ENCODE measurements around the gene COX7A2L. TPM values are rescaled to one million over a fixed set of nuclear protein-coding genes. Genes with fewer than 3 reads are reported as not detected.
"Not testable (repeated sequence)": the region's sequence is repeated elsewhere in the genome, so short reads cannot be mapped to it uniquely, and the experiment has no call there.

Gene COX7A2L, protein sequence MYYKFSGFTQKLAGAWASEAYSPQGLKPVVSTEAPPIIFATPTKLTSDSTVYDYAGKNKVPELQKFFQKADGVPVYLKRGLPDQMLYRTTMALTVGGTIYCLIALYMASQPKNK
- polyA plus RNA-seq = 136 TPM

DNA sequence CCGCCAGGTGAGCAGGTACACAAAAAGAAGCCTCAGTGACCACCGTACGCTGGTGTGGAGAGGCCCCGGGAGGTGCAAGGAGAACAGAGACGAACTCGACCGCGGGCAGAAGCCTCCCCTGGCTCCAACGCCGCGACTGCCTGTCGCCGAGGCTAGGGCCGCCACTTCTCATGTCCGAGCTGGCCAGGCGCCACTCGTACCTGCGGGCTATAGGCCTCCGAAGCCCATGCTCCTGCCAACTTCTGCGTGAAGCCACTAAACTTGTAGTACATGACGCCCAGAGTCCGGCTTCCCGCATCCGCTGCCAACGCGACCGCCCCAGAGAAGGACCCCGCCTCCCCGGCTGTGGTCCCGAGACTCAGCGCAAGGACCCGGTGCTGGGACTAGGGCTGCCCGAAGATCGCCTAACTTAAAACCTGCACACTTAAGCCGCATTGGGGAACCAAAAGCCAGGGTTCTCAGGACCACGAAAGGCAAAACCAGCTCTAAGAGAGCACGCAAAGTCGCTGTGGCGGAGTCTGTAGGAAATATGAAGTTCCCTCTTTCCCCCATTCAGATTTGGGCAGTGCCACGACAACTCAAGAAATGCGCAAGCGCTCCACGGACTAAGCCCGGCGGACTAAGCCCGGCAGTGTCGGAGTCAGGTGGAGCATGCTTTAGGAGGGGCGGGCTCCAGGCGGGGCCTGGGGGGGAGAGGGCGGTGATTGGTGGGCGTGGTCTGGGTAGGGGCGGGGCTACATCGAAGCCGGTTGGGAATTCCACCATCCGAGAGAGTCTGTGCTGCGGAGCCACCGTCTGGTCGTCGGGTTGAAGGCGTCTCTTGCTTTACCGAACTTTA lies at the start of gene COX7A2L:
TSS of gene COX7A2L (minus strand) at position 328 of the 838 bp plus-strand sequence. CDS start at position 272, 56 bp downstream.
- peak within 1 kb of the TSS; percentile 93 to 97 (median 94) for H3K4me3 Mint-ChIP-seq
- H3K4me1 Mint-ChIP-seq = peaks cover 30 to 43% (median 40%) of the 10 kb centered on the region in 3 donors
- H3K9me3 Mint-ChIP-seq = no peaks in the 10 kb centered on the region

DNA sequence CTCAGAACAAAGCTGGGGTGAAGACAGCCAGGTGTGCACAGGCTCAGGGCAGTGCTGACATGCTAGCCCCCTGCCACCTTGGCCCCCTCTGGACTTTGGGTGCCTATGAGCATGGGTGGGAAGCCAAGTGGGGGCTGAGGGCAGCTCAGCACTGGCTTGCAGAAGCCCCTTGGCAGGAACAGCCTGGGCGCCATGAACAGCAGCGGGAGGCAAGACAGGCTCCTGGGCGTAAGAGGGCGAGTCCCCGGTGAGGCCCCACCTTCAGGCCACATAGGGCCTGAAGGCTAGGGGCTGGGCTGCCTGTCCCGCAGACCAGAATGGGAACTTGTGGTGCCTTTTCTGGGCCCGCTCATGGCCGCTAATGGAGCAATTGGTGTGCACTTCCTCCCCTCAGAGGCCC lies 47.0 kb upstream of the COX7A2L start:
- H3K4me3 Mint-ChIP-seq = no peak overlapping the region
- H3K27ac Mint-ChIP-seq = no peak overlapping the region

More for the DNA sequence above, at the start of gene COX7A2L:
- Mint-ChIP-seq H3K27ac (peak within 1 kb of the TSS; percentile 92 to 100 (median 99)), H3K36me3 (no peaks in the 10 kb centered on the region), H3K27me3 (peaks cover 2% of the 10 kb centered on the region)

DNA sequence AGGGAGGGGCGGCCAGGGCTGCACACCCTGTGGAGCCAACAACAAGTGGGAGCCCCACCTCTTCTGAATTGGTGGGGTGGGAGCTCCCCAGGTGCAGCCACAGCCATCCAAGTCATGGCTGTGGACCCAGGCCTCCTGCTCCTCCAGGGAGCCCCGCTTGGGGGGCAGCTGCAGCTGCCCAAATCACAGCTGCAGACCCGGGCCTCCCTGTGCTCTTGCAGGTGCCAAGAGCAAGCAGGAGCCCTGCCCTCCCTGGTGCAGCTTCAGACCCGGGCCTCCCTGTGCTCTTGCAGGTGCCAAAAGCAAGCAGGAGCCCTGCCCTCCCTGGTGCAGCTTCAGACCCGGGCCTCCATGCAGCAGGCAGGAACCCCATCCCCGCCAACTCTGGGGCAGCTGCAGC lies 46.5 kb upstream of the COX7A2L start:
- no peaks in the 10 kb centered on the region for H3K9me3 Mint-ChIP-seq
- H3K4me3 Mint-ChIP-seq = no peak overlapping the region
- H3K36me3 Mint-ChIP-seq = no peaks in the 10 kb centered on the region
- H3K4me1 Mint-ChIP-seq = no peaks in the 10 kb centered on the region
- peaks cover 3% of the 10 kb centered on the region for H3K27me3 Mint-ChIP-seq
- no peak overlapping the region for H3K27ac Mint-ChIP-seq

More for the DNA sequence above, 47.0 kb upstream of the COX7A2L start:
- H3K36me3 Mint-ChIP-seq = no peaks in the 10 kb centered on the region
- peaks cover 0 to under 1% (median 0%) of the 10 kb centered on the region in 3 donors for H3K9me3 Mint-ChIP-seq
- H3K4me1 Mint-ChIP-seq = no peaks in the 10 kb centered on the region
- H3K27me3 Mint-ChIP-seq = peaks cover 3% of the 10 kb centered on the region

DNA sequence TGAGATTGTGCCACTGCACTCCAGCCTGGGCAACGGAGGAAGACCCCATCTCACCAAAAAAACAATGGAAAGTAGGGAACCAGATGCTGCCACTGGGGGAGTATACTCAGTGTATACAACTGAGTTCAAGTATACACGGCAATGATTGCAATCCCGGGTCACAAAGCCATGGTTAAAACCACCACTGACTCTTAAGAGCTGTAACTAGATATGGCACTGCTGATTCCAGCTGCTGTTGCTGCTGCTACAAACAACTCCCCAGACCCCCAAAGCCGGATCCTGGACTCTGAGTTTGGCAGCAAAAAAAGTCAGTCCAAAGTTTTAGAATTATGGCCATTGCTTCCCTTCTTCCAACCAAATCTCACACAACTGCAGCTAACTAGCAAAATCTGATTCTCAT lies 43.7 kb upstream of the COX7A2L start:
- Mint-ChIP-seq H3K4me1 (no peaks in the 10 kb centered on the region), H3K36me3 (peaks cover 2% of the 10 kb centered on the region), H3K4me3 (no peak overlapping the region), H3K9me3 (peaks cover 0 to 3% (median 0%) of the 10 kb centered on the region in 3 donors), H3K27ac (no peak overlapping the region), H3K27me3 (peaks cover 2% of the 10 kb centered on the region)

DNA sequence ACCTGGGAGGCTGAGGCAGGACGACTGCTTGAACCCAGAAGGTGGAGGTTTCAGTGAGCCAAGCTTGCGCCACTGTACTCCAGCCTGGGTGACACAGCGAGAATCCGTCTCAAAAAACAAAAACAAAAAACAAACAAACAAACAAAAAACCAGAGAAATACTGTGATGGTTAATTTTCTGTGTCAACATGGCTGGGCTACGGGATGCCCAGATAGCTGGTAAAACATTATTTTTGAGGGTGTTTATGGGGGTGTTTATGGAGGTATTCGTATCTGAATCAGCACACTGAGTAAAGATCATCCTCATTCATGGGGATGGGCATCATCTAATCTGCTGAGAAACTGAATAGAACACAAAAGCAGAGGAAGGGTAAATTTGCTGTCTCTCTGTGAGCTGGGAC lies 40.8 kb upstream of the COX7A2L start:
- peaks cover 2% of the 10 kb centered on the region for H3K36me3 Mint-ChIP-seq

DNA sequence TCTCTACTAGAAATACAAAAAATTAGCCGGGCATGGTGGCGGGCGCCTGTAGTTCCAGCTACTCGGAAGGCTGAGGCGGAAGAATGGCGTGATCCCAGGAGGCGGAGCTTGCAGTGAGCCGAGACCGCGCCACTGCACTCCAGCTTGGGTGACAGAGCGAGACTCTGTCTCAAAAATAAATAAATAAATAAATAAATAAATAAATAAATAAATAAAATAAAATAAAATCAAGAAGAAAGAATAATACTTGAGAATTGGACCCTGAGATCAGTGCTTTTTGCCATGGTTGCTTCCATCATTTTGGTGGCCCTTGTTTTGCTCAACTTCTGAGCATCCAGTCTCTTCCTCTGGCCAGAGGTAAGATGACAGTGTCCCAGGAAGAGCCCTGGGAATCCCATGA lies 37.0 kb upstream of the COX7A2L start:
- not testable (repeated sequence) for H3K9me3 Mint-ChIP-seq, H3K4me3 Mint-ChIP-seq, H3K27ac Mint-ChIP-seq

More for the DNA sequence above, 40.8 kb upstream of the COX7A2L start:
- Mint-ChIP-seq H3K27ac (no peak overlapping the region), H3K4me1 (no peaks in the 10 kb centered on the region), H3K4me3 (no peak overlapping the region), H3K9me3 (peaks cover 0 to 3% (median 0%) of the 10 kb centered on the region in 3 donors), H3K27me3 (no peaks in the 10 kb centered on the region)

DNA sequence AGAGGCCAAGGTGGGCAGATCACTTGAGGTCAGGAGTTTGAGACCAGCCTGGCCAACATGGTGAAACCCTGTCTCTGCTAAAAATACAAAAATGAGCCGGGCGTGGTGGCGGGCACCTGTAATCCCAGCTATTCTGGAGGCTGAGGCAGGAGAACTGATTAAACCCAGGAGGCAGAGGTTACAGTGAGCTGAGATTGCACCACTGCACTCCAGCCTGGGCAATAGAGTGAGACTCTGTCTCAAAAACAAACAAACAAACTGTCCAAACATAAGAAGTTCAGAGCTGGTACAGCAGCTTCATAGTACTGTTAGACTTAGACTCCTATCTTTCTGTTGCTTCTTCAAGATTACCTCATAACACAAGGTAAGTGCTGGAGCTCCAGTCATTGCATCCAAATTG lies 32.3 kb upstream of the COX7A2L start:
- H3K27ac Mint-ChIP-seq, H3K4me3 Mint-ChIP-seq, H3K36me3 Mint-ChIP-seq, H3K27me3 Mint-ChIP-seq, H3K9me3 Mint-ChIP-seq, H3K4me1 Mint-ChIP-seq: not testable (repeated sequence)

More for the DNA sequence above, 37.0 kb upstream of the COX7A2L start:
- not testable (repeated sequence) for H3K36me3 Mint-ChIP-seq, H3K4me1 Mint-ChIP-seq, H3K27me3 Mint-ChIP-seq

DNA sequence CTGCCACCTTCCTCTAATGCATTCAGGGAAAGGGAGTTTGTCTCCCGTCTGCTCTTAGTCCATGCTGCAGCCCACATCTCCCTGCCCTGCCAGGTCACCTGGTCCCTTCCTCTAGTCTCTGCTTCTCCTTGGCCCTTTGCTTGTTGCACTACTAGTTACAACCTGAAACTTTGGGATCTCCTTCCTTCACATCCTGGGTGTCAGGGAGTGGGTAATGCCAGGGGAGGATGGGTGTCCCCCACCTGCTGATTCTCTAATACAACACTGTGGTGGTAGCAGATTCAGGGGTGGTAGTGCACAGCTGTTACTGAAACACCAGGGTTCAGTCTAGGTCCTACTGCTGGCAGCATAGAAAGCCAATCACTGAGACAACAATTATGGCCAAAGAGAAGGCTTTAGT lies 31.2 kb upstream of the COX7A2L start:
- Mint-ChIP-seq H3K4me3 (no peak overlapping the region), H3K27me3 (no peaks in the 10 kb centered on the region), H3K4me1 (no peaks in the 10 kb centered on the region), H3K9me3 (no peaks in the 10 kb centered on the region), H3K27ac (no peak overlapping the region), H3K36me3 (no peaks in the 10 kb centered on the region)

DNA sequence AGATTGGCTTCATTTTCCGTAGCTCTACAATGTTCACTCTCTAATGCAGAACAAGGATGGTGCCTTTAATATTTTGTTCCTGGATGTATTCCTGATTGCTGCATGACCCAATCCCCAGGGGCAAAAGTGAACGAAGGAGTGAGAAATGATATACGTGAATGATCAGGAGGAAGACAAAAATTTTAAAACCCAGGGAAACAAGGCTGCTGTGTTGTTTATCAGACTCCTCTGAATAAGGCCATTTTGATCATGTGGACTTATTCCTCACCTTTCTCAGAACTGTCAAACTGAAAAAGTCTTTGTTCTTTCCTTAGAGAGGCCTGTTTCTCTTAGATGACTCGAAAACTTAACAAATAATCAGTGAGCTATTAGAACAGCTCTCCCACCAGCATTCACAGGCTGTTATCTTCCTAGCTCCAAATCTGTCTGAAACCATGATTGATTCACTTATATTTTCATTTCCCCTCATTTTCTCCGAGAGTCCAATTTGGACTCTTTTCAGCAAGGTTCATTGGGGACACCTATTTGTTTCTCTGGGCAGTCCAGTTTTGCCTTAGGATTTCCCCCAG lies 29.5 kb upstream of the COX7A2L start:
- Mint-ChIP-seq H3K36me3 (no peaks in the 10 kb centered on the region), H3K9me3 (peaks cover 0 to 2% (median 0%) of the 10 kb centered on the region in 3 donors), H3K27ac (no peak overlapping the region), H3K27me3 (no peaks in the 10 kb centered on the region), H3K4me1 (no peaks in the 10 kb centered on the region), H3K4me3 (no peak overlapping the region)

DNA sequence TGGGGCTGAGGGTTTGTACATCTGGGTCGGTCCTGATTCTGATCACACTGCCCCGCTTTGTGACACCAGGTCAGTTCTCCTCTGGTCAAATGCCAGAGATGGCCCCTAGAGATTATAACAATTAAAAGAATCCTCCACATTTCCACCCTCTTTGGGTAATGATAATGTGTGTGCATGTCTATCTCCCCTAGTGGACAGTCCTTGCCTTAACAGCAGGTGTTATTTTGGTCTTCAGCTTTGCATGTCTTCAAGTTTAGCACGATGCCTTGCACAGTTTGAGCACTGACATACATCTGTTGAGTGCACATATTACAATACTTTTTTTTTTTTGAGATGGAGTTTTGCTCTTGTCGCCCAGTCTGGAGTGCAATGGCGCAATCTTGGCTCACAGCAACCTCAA lies 25.7 kb upstream of the COX7A2L start:
- H3K27me3 Mint-ChIP-seq = no peaks in the 10 kb centered on the region
- H3K4me3 Mint-ChIP-seq = no peak overlapping the region
- H3K27ac Mint-ChIP-seq = no peak overlapping the region
- no peaks in the 10 kb centered on the region for H3K4me1 Mint-ChIP-seq
- H3K36me3 Mint-ChIP-seq = peaks cover 2% of the 10 kb centered on the region
- H3K9me3 Mint-ChIP-seq = peaks cover 0 to 2% (median 0%) of the 10 kb centered on the region in 3 donors

DNA sequence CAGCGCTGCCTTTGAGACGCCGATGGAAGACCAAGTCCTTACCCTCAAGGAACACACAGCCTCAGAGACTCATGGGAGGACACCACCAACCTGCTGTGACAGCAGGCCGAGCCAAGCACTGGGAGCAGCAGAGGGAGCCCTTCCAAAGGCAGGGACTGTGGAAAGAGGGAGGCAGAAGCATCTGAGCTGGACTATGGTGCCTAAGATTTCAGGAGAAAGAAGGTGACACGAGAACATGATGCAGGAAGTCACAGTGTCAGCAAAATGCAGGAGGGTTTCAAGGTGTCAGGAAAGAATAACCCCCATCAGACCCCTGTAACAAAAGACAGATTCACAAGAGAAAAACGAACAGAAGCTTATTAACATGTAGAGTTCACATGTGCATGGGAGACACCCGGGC lies 24.2 kb upstream of the COX7A2L start:
- Mint-ChIP-seq H3K36me3 (peaks cover 2% of the 10 kb centered on the region), H3K4me1 (peaks cover 0 to 1% (median 0%) of the 10 kb centered on the region in 3 donors), H3K27me3 (peaks cover 2% of the 10 kb centered on the region), H3K4me3 (peak overlapping the region in 1 of 4 donors; percentile 44), H3K9me3 (peaks cover 0 to 2% (median 0%) of the 10 kb centered on the region in 3 donors), H3K27ac (no peak overlapping the region)

DNA sequence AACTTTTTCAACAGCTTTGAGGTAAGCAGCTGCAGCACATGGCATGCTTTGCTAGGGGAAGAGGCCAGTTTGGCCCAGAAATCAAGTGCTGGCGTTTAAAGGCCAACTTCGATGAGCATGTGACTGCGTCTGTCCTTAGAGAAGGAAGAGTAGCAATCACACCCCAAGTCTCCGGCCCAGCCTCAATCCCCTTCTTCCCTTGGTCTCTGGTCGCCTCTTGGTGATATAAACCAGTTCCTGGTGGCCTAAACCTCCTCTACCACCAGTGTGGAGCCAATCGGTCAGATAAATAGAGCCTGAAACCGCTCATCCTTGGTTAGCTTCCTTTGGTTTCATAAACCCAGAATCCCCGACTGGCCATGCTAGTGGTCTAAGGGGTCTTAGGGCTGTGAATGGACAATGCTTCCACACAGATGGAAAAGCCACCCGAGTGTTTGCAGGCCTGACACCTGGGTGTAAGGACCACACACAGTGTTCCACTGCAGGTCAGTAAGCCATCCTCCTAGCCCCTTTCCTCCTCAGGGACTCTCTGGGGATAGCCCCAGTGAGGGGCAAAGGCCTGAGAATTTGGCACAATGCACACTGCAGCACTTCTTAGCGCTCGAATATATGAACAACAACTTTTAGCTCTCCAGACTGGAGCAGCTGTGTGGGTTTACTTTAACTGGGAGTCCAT lies 23.0 kb upstream of the COX7A2L start:
- Mint-ChIP-seq H3K4me1 (peaks cover 0 to 1% (median 0%) of the 10 kb centered on the region in 3 donors), H3K4me3 (no peak overlapping the region), H3K27ac (no peak overlapping the region), H3K36me3 (peaks cover 2% of the 10 kb centered on the region), H3K27me3 (peaks cover 2% of the 10 kb centered on the region), H3K9me3 (peaks cover 0 to 2% (median 0%) of the 10 kb centered on the region in 3 donors)

DNA sequence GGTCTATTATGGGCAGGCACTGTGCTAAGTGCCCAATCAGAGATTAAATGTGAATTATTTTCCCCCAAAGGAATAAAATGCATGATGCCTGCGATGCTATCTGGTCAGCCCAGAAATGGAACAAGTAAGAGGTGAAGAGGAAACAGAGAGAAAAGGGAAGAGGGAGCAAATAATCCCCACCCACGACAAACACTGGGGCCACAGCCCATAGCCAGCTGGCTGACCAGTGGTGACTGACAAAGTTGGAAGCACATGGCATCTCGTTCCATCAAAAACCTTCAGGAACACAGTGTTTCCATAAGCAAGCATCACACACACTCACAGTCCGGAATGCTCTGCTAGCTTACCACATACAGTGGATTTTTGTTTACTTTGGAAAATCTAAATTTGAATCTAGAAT lies 21.1 kb upstream of the COX7A2L start:
- Mint-ChIP-seq H3K9me3 (peaks cover 0 to 2% (median 0%) of the 10 kb centered on the region in 3 donors), H3K27me3 (peaks cover 2% of the 10 kb centered on the region), H3K27ac (no peak overlapping the region), H3K4me1 (peaks cover 0 to 1% (median 0%) of the 10 kb centered on the region in 3 donors), H3K4me3 (no peak overlapping the region), H3K36me3 (peaks cover 2% of the 10 kb centered on the region)

DNA sequence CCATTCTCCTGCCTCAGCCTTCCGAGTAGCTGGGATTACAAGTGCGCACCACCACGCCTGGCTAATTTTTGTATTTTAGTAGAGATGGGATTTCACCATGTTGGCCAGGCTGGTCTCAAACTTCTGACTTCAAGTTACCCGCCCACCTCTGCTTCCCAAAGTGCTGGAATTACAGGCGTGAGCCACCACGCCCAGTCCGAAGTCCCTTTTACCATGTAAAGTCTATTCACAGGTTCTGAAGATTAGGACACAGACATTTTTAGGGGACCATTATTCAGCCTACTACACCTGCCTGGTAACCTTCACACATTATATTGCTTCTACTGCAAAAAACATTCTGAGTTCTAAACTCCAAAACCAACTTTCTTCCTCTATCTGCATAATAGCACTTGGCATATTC lies 19.0 kb upstream of the COX7A2L start:
- not testable (repeated sequence) for H3K9me3 Mint-ChIP-seq, H3K27ac Mint-ChIP-seq, H3K27me3 Mint-ChIP-seq, H3K4me1 Mint-ChIP-seq, H3K36me3 Mint-ChIP-seq, H3K4me3 Mint-ChIP-seq

DNA sequence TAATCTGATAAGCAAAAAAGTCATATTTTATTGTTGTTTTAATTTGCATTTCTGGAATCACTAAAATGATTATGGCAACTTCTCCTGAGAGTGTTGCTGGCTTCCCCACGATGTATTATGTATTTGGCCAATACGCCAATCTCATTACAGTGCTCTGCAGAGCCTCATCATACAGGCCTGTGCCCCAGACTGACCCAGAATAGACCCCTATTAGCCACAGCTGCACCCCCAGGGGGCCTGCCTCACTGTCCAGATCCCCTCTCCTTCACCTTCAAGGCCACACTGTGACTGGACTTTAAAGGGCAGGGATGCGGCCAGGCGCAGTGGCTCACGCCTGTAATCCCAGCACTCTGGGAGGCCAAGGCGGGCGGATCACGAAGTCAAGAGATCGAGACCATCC lies 17.4 kb upstream of the COX7A2L start:
- H3K9me3 Mint-ChIP-seq = no peaks in the 10 kb centered on the region
- H3K36me3 Mint-ChIP-seq = no peaks in the 10 kb centered on the region
- peaks cover 4% of the 10 kb centered on the region for H3K27me3 Mint-ChIP-seq
- no peak overlapping the region for H3K27ac Mint-ChIP-seq
- H3K4me1 Mint-ChIP-seq = peaks cover 0 to 3% (median 0%) of the 10 kb centered on the region in 3 donors
- no peak overlapping the region for H3K4me3 Mint-ChIP-seq
